ENCODE data around the gene C22orf42. TPM values are rescaled to one million over a fixed set of nuclear protein-coding genes. Genes with fewer than 3 reads are reported as not detected.
A peak's percentile ranks its signal among the peaks of the same experiment; 100 is the strongest.
"Not testable (repeated sequence)": the region's sequence is repeated elsewhere in the genome, so short reads cannot be mapped to it uniquely, and the experiment has no call there.

The C22orf42 gene
- total and polyA plus RNA-seq, 8 donors: 0.31 to 9.2 (median 0.90) TPM; not detected in 2

DNA sequence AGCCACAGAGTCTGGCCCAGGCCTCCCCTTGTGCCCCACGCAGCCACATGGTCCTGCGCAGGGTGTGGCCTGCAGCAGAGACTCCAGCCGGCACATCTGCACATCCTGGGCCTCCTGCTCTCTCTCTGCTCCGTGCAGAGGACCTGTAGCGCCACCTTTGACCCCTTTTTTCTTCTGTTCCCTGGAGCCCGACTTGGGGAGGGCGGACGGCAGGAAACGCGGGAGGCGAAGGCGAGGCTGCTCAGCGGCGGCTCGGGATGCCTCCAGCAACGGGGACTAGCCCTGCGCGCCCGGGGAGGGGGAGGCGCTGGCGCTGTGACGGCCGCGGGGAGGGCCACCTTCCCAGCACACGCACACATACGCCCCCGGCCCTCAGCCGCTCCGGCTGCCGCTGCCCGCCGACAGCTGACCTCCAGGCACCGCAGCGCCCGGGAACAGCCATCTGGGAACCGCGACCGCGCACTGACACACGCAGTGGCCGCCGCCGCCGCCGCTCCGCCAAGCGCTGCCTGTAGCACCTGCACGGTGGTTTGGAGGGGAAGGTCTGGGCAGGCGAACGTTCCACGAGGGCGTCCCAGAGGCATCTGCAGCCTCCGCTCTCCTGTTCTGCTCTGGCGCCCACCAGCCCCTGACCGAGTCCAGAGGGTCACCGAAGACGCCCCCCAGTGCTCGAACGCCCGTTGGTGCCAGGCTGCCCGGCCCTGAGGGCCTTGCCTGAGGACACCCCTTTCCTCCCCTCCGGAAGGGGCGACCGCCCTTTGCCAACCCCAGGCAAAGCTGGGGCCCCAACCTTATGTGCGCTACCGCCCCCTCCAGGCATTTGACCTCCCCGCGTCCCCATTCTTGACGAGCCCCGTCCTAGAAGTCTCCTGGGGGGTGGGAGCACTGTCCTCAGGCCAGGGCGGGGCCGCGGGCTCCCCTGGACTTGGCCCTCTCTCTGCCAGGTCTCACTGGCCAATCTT lies 16.9 kb upstream of the C22orf42 start:
- peak in 2 of 4 donors; percentile 14 to 44 for ATAC-seq
- TF ChIP-seq CTCF (IDR thresholded peaks at IDR 0.05): no peak
- no peak overlapping the region for H3K4me3 ChIP-seq
- no peak for FAIRE-seq
- H3K4me1 ChIP-seq: no peaks in the 10 kb centered on the region
- H3K27ac ChIP-seq: no peak overlapping the region
- H3K27me3 ChIP-seq: peaks cover 0 to 7% (median 0%) of the 10 kb centered on the region in 4 donors
- H3K9me3 ChIP-seq: no peaks in the 10 kb centered on the region
- intact Hi-C loops (cut with DNase I): no loop called here
- H3K36me3 ChIP-seq: no peaks in the 10 kb centered on the region
- peak in 1 of 6 donors; percentile 58 for DNase-seq
- WGBS, 2 donors: 4 to 7% methylated on average over 43 to 73 of the region's 73 CpGs

DNA sequence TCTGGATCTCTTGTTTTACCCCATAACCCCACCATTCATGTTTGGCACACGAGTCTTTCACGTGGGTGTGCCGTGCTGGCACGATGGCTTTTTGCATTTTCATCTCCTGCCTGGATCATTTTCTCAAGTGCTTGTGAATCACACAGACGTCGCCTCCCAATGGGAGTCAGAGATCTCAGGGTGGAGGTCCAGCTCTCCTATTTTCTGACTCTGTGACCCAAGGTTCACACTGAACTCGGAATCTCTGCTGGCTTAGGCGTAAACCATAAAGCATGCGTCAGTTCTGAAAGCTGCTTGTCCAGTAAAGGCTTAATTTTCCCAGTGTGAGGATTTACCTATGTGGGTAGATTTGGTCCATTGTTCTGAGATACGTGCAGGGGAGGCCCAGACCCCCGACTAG lies 16.0 kb upstream of the C22orf42 start:
- intact Hi-C loops (cut with DNase I): no loop called here
- no peak for ATAC-seq

DNA sequence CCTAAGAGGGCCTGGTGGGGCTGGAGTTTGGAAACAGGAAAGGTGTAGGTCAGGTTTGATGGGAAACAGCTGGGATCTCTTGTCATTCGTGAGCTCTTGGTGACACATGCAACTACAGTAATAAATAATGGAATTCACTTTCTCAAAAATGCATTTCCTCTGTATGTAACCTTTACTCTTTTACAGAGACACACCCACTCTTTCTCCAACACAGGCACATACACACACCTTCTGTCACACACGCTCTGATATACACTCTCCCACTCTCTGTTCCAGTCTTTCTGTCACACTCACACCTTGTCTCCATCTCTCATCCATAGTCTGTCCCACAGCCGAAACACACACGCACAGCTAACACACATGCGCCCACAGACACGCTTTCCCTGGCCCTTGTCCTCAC lies 6.6 kb upstream of the C22orf42 start:
- intact Hi-C loops (cut with DNase I): no loop called here
- DNase-seq (no peak), ATAC-seq (no peak), FAIRE-seq (no peak)
- Histone ChIP-seq H3K4me3 (no peak overlapping the region), H3K9me3 (no peaks in the 10 kb centered on the region), H3K27ac (no peak overlapping the region), H3K4me1 (no peaks in the 10 kb centered on the region), H3K27me3 (no peaks in the 10 kb centered on the region), H3K36me3 (no peaks in the 10 kb centered on the region)
- 56 to 77% methylated on average over 6 of the region's 6 CpGs for WGBS, 2 donors
- no peak for TF ChIP-seq CTCF (IDR thresholded peaks at IDR 0.05)

More for the DNA sequence above, 16.0 kb upstream of the C22orf42 start:
- no peak overlapping the region for H3K4me3 ChIP-seq
- no peak for TF ChIP-seq CTCF (IDR thresholded peaks at IDR 0.05)
- H3K4me1 ChIP-seq: no peaks in the 10 kb centered on the region
- no peaks in the 10 kb centered on the region for H3K36me3 ChIP-seq
- DNase-seq (no peak), FAIRE-seq (no peak)
- 61 to 74% methylated on average over 11 of the region's 11 CpGs for WGBS, 2 donors
- H3K9me3 ChIP-seq: no peaks in the 10 kb centered on the region
- no peak overlapping the region for H3K27ac ChIP-seq
- H3K27me3 ChIP-seq: peaks cover 0 to 7% (median 0%) of the 10 kb centered on the region in 4 donors

GRCh38 chr22:32164075-32164860 lies 5.2 kb upstream of the C22orf42 start:
- WGBS, 2 donors: 37 to 43% methylated on average over 6 of the region's 6 CpGs
- H3K9me3 ChIP-seq: no peaks in the 10 kb centered on the region
- FAIRE-seq: no peak
- ATAC-seq: no peak
- no peak for TF ChIP-seq CTCF (IDR thresholded peaks at IDR 0.05)
- no peak for DNase-seq
- no peaks in the 10 kb centered on the region for H3K36me3 ChIP-seq
- H3K27me3 ChIP-seq: no peaks in the 10 kb centered on the region
- H3K4me1 ChIP-seq: no peaks in the 10 kb centered on the region
- no peak overlapping the region for H3K27ac ChIP-seq
- no peak overlapping the region for H3K4me3 ChIP-seq
- intact Hi-C loops (cut with DNase I): no loop called here

DNA sequence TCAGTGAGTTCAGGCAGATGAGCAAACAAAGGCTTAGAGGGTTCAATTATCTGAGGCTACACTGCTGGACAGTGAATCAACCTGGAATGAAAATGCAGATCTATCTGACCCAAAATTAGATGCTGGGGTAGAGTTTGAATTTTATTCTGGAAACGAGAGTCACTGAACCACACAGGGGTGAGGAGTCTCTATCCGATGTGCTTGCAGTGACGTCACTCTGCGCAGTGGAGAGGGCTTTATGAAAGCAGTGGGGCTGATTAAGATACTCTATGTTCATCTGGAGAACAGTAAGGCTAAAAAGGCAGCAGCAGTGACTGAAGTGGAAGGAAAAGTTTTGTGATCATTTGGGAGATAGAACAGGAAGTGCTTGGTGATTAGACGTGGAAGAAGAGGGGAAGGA lies 1.3 kb upstream of the C22orf42 start:
- H3K36me3 ChIP-seq; intact Hi-C loops (cut with DNase I); FAIRE-seq; DNase-seq; ATAC-seq; H3K9me3 ChIP-seq; H3K27ac ChIP-seq; H3K27me3 ChIP-seq; H3K4me1 ChIP-seq; H3K4me3 ChIP-seq: not testable (repeated sequence)
- 57 to 67% methylated on average over 5 of the region's 5 CpGs for WGBS, 2 donors

DNA sequence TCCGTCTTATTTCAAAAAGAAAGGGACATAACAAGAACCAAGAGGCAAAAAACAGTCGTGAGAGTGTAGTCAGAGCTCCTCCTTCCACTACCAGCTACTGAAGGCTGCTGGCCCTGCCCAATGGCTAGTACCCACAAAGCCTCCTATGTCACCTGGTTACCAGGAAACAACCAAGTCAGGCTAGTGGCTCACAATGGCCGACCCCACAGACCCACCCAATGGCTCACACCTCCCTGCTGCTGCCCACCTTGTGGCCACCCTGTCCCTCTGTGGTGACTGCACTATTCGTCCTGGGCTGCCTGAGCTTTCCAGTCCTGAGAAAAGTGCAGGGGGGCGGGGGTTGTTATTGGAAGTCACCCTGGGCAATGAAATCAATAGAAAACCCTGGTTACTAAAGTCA lies 1.5 kb downstream of the C22orf42 start:
- DNase-seq; H3K4me3 ChIP-seq; H3K36me3 ChIP-seq; intact Hi-C loops (cut with DNase I); H3K9me3 ChIP-seq; H3K27me3 ChIP-seq; H3K27ac ChIP-seq; FAIRE-seq; H3K4me1 ChIP-seq: not testable (repeated sequence)
- 52 to 68% methylated on average over 5 of the region's 5 CpGs for WGBS, 2 donors
- peak in 2 of 4 donors; percentile 18 to 22 for ATAC-seq

GRCh38 chr22:32154727-32155126 lies 4.4 kb downstream of the C22orf42 start:
- WGBS, 2 donors: 61% methylated on average over 4 of the region's 4 CpGs
- FAIRE-seq; H3K27ac ChIP-seq; H3K27me3 ChIP-seq; H3K4me3 ChIP-seq; ATAC-seq; intact Hi-C loops (cut with DNase I); H3K4me1 ChIP-seq; DNase-seq; H3K9me3 ChIP-seq; H3K36me3 ChIP-seq: not testable (repeated sequence)

GRCh38 chr22:32151641-32152040 lies 7.5 kb downstream of the C22orf42 start:
- FAIRE-seq; H3K36me3 ChIP-seq; H3K9me3 ChIP-seq; H3K4me3 ChIP-seq; H3K4me1 ChIP-seq; DNase-seq; H3K27ac ChIP-seq; intact Hi-C loops (cut with DNase I); ATAC-seq; H3K27me3 ChIP-seq: not testable (repeated sequence)
- 54 to 67% methylated on average over 6 of the region's 6 CpGs for WGBS, 2 donors

All from pancreas (tissue), 10 donors.